IMR-90 (cell line): Measurements from ENCODE around the gene TEX28. TPM values are rescaled to one million over a fixed set of nuclear protein-coding genes. Genes with fewer than 3 reads are reported as not detected.
A peak's percentile ranks its signal among the peaks of the same experiment; 100 is the strongest.
"Not testable (repeated sequence)": the region's sequence is repeated elsewhere in the genome, so short reads cannot be mapped to it uniquely, and the experiment has no call there.

ENCODE experiments used
- ATAC-seq: fragments of 200-7000 bp; cut with Tn5 transposase; 2 replicates; pipeline ENCODE4 v1.9.1; 2020; ENCODE audit warnings: low read depth, mild to moderate bottlenecking, moderate library complexity
- BruUV-seq: library from RNA; stranded (reverse); fragments of 400-500 nt; replicated peaks from 2 replicates; lab custom pipeline; 2021; lab: Mats Ljungman, UMichigan
- CTCF ChIA-PET: fragments of 300-600 bp; formaldehyde crosslinking; extraction: SDS; loops from one replicate; lab custom pipeline; 2021; ENCODE audit warnings: antibody characterized with exemption; lab: Yijun Ruan, JAX
- POLR2A ChIA-PET: fragments of 300-600 bp; sonication (Branson Sonifier 250); formaldehyde crosslinking; loops from one replicate; lab custom pipeline; 2022; ENCODE audit warnings: antibody characterized with exemption; ENCODE audit not compliant: unreplicated experiment; lab: Charles Lee
- DNase-seq: peaks from one replicate; pipeline ENCODE4 v3.0.0; 2013
- H2AFZ ChIP-seq: replicated peaks from 2 replicates; pipeline ENCODE3; 2013; ENCODE audit warnings: low read length, mild to moderate bottlenecking; ENCODE audit not compliant: poor library complexity
- H2AK5ac ChIP-seq: 2 replicates; pipeline ENCODE4 v1.6.1; 2013; ENCODE audit warnings: low read depth, low read length, inconsistent platforms
- H2AK9ac ChIP-seq: replicated peaks from 2 replicates; pipeline ENCODE3; 2013; ENCODE audit warnings: mild to moderate bottlenecking, low read depth, low read length, moderate library complexity; ENCODE audit not compliant: poor library complexity
- H2BK120ac ChIP-seq: 2 replicates; pipeline ENCODE4 v1.6.1; 2013; ENCODE audit warnings: low read depth, low read length, inconsistent platforms
- H2BK15ac ChIP-seq: 3 replicates; pipeline ENCODE4 v1.6.1; 2013; ENCODE audit warnings: low read depth, low read length, inconsistent platforms
- H2BK20ac ChIP-seq: 2 replicates; pipeline ENCODE4 v1.6.1; 2013; ENCODE audit warnings: low read depth, mild to moderate bottlenecking, inconsistent platforms, low read length, moderate library complexity
- H2BK5ac ChIP-seq: 2 replicates; pipeline ENCODE4 v1.6.1; 2013; ENCODE audit warnings: mild to moderate bottlenecking, low read depth, low read length, inconsistent platforms; ENCODE audit not compliant: poor library complexity, severe bottlenecking
- H3K14ac ChIP-seq: replicated peaks from 2 replicates; pipeline ENCODE4 v1.6.1; 2013; ENCODE audit warnings: low read depth, low read length, inconsistent platforms
- H3K18ac ChIP-seq: 2 replicates; pipeline ENCODE4 v1.6.1; 2013; ENCODE audit warnings: low read depth, low read length, control low read depth
- H3K23ac ChIP-seq: 2 replicates; pipeline ENCODE4 v1.6.1; 2013; ENCODE audit warnings: low read depth, low read length, inconsistent platforms
- H3K27ac ChIP-seq: 2 replicates; pipeline ENCODE4 v1.5.1; 2013; ENCODE audit warnings: mild to moderate bottlenecking, control low read depth, low read length; ENCODE audit not compliant: insufficient read depth
- H3K27me3 ChIP-seq: 2 replicates; pipeline ENCODE4 v1.6.1; 2013; ENCODE audit warnings: low read length; ENCODE audit not compliant: control insufficient read depth, insufficient read depth
- H3K36me3 ChIP-seq: 2 replicates; pipeline ENCODE4 v1.6.1; 2013; ENCODE audit warnings: low read length, mixed read lengths; ENCODE audit not compliant: control insufficient read depth, insufficient read depth
- H3K4ac ChIP-seq: 2 replicates; pipeline ENCODE4 v1.6.1; 2013; ENCODE audit warnings: low read depth, low read length, inconsistent platforms
- H3K4me1 ChIP-seq: 2 replicates; pipeline ENCODE4 v1.6.1; 2013; ENCODE audit warnings: low read length, mixed read lengths; ENCODE audit not compliant: control insufficient read depth, insufficient read depth
- H3K4me2 ChIP-seq: 2 replicates; pipeline ENCODE4 v1.6.1; 2013; ENCODE audit warnings: low read depth, mild to moderate bottlenecking, control low read depth, low read length, moderate library complexity
- H3K4me3 ChIP-seq: 2 replicates; pipeline ENCODE4 v1.5.1; 2013; ENCODE audit warnings: low read depth, mild to moderate bottlenecking, control low read depth, low read length, moderate library complexity; ENCODE audit not compliant: insufficient read depth
- H3K56ac ChIP-seq: 2 replicates; pipeline ENCODE4 v1.6.1; 2013; ENCODE audit warnings: low read length, inconsistent platforms; ENCODE audit not compliant: insufficient read depth; ENCODE audit errors: extremely low read depth
- H3K79me1 ChIP-seq, 2 experiments: 2 replicates each; pipeline ENCODE4 v1.6.1; 2013; ENCODE audit warnings: low read length in 2 of 2, inconsistent platforms in 1 of 2, low read depth in 1 of 2
- H3K9ac ChIP-seq: 2 replicates; pipeline ENCODE4 v1.6.1; 2013; ENCODE audit warnings: low read depth, low read length, control low read depth
- H3K9me1 ChIP-seq: 2 replicates; pipeline ENCODE4 v1.6.1; 2013; ENCODE audit warnings: low read length, inconsistent platforms; ENCODE audit not compliant: insufficient read depth
- H3K9me3 ChIP-seq: 2 replicates; pipeline ENCODE4 v1.6.1; 2013; ENCODE audit warnings: low read length; ENCODE audit not compliant: control insufficient read depth, insufficient read depth
- H4K20me1 ChIP-seq: 2 replicates; pipeline ENCODE4 v1.6.1; 2013; ENCODE audit warnings: low read length, inconsistent platforms; ENCODE audit not compliant: insufficient read depth
- H4K5ac ChIP-seq: 2 replicates; pipeline ENCODE4 v1.6.1; 2013; ENCODE audit warnings: mild to moderate bottlenecking, low read depth, low read length, control low read depth
- H4K8ac ChIP-seq, 2 experiments: 2 replicates each; pipeline ENCODE4 v1.6.1; 2013; ENCODE audit warnings: low read depth in 2 of 2, low read length in 2 of 2, control low read depth in 1 of 2, inconsistent platforms in 1 of 2
- H4K91ac ChIP-seq: 2 replicates; pipeline ENCODE4 v1.6.1; 2013; ENCODE audit warnings: low read depth, low read length, inconsistent platforms; ENCODE audit not compliant: insufficient read depth
- WGBS, 2 experiments: methylation state at CpG; one replicate each; pipeline versions ENCODE4 v1.1.5 to v1.1.7; 2013; ENCODE audit warnings: missing lambda C conversion rate in 2 of 2; ENCODE audit not compliant: insufficient read length in 1 of 2; ENCODE audit errors: extremely low coverage in 2 of 2; 5-methylcytosine and 5-hydroxymethylcytosine counted together
- dilution Hi-C: fragments of 300-500 bp; cut with HindIII; formaldehyde crosslinking; loops from one replicate; pipeline ENCODE4 v1.14.3; 2018; ENCODE audit warnings: low sequenced_read_pairs; ENCODE audit not compliant: unreplicated experiment
- in situ Hi-C: fragments of 300-500 bp; cut with MboI; formaldehyde crosslinking; loops from 3 replicates; pipeline ENCODE4 v1.14.3; 2019; ENCODE audit warnings: low sequenced_read_pairs, inconsistent platforms, mixed read lengths
- intact Hi-C: fragments of 100-400 bp; cut with micrococcal nuclease; formaldehyde crosslinking; loops from 2 replicates; pipeline ENCODE4 v1.10.0; 2022
- polyA plus RNA-seq, 3 experiments: library from polyadenylated mRNA; depleted of rRNA; stranded (reverse); fragments of >200 nt; gene quantifications; 2 replicates each; pipeline ENCODE4 v1.2.3, GENCODE V29; 2012; ENCODE audit warnings: low replicate concordance in 1 of 3
- total RNA-seq: library from RNA; depleted of rRNA; stranded (reverse); fragments of >200 nt; gene quantifications from 2 replicates; pipeline ENCODE4 v1.2.3, GENCODE V29; 2012

Gene TEX28
- total and polyA plus RNA-seq, 2 of the 4 experiments (the other 2 are of a cell fraction) = not detected

DNA sequence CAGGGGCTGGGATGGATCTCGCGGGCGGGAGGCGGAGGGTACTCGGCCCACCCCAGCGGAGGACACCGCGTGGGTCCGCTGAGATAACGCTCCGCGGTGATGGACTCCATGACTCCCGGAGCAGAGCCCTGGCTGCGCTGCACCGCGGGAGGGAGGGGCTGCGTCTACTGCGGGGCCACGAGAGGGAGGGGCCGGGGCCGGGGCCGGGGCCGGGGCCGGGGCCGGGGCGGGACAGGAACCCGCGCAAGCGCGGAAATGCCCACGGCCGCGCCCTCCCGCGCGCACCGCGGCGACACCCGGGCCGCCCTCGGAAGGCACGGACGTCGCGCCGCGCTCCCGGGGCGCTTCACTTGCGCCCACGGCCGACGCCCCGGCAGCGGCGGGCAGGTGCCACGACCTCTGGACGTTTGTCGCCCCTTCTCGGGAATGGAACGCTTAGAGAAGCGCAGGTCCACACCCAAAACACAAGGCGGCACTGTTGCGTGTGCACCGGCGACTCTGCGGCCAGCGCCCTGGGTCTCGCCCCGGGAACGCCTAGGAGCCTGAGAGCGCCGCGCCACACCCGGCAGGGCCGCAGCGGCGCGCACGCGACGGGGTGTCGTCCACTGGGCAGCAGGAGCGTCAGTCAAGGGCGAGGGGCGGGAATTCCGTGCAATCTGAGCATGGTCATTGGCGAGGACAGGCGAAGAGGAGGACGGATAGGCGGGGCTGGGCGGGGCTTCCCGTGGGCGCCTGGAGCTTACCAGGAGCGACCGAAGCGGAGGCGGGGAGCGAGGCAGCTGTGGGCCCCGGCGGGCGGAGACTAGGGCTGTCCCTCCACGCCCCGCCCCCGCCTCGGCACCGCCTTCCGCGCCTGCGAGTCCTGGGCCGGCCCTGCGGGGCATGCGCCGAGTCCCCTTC lies 46.7 kb upstream of the TEX28 start:
- H4K5ac ChIP-seq, H4K20me1 ChIP-seq, H3K4me1 ChIP-seq, CTCF ChIA-PET, DNase-seq, intact Hi-C loops, in situ Hi-C loops, H3K56ac ChIP-seq, H2AK5ac ChIP-seq, H3K14ac ChIP-seq, H3K27ac ChIP-seq, H3K36me3 ChIP-seq, POLR2A ChIA-PET, H4K8ac ChIP-seq, H2AFZ ChIP-seq, BruUV-seq, H3K9me3 ChIP-seq, dilution Hi-C loops, H4K91ac ChIP-seq, H2BK5ac ChIP-seq, H2BK20ac ChIP-seq, H3K4me2 ChIP-seq, H3K9me1 ChIP-seq, H2AK9ac ChIP-seq, H3K18ac ChIP-seq, H3K9ac ChIP-seq, H3K79me1 ChIP-seq, H3K4ac ChIP-seq, H3K23ac ChIP-seq, H3K27me3 ChIP-seq, H2BK15ac ChIP-seq, H2BK120ac ChIP-seq: not testable (repeated sequence)
- WGBS, 2 experiments = no CpG with 5 or more reads among the region's 115 CpGs
- H3K4me3 ChIP-seq = peak overlapping the region; percentile 41; the same call in 1 of the 2 replicates
- peak; percentile 86 for ATAC-seq
